Peyer's patch (tissue), 4 donors: ENCODE data around the gene OR51A4. TPM values are rescaled to one million over a fixed set of nuclear protein-coding genes. Genes with fewer than 3 reads are reported as not detected.
"Not testable (repeated sequence)": the region's sequence is repeated elsewhere in the genome, so short reads cannot be mapped to it uniquely, and the experiment has no call there.

Source experiments
- DNase-seq, 3 donors: peaks; one replicate each; pipeline ENCODE4 v3.0.0-alpha.2; 2017 to 2019
- H3K27ac ChIP-seq, 4 donors: fragments of 200-600 bp; sonication (generic); one replicate each; pipeline ENCODE4 v1.5.1; 2016 to 2019
- H3K27me3 ChIP-seq, 2 donors: fragments of 200-600 bp; sonication (generic); one replicate each; pipeline ENCODE4 v1.5.1; 2019
- H3K36me3 ChIP-seq, 3 donors: fragments of 200-600 bp; sonication (generic); one replicate each; pipeline ENCODE4 v1.5.1; 2016 to 2019
- H3K4me1 ChIP-seq, 4 donors: fragments of 200-600 bp; sonication (generic); one replicate each; pipeline ENCODE4 v1.5.1; 2016 to 2019
- H3K4me3 ChIP-seq, 4 donors: fragments of 200-600 bp; sonication (generic); 1 replicate in 3 of 4; 2 replicates in 1 of 4; pipeline ENCODE4 v1.5.1; 2016 to 2019; ENCODE audit warnings: mild to moderate bottlenecking in 1 of 4
- H3K9me3 ChIP-seq, 4 donors: fragments of 200-600 bp; sonication (generic); one replicate each; pipeline ENCODE4 v1.5.1; 2016 to 2019; ENCODE audit warnings: mild to moderate bottlenecking in 1 of 4
- CTCF ChIP-seq, 6 experiments: fragments of 450-650 bp in 4 of 6; fragments of 200-600 bp in 2 of 6; sonication (generic) in 1 of 6; IDR thresholded peaks; one replicate each; pipeline ENCODE4 v1.5.1; 2017 to 2019; ENCODE audit warnings: antibody characterized with exemption in 6 of 6, mild to moderate bottlenecking in 3 of 6, moderate library complexity in 1 of 6
- POLR2A ChIP-seq, 2 donors: fragments of 450-650 bp; IDR thresholded peaks; one replicate each; pipeline ENCODE4 v1.5.1; 2017; ENCODE audit warnings: antibody characterized with exemption in 2 of 2, mild to moderate bottlenecking in 2 of 2, moderate library complexity in 2 of 2
- total RNA-seq, 4 donors: library from RNA; depleted of rRNA; stranded (reverse); fragments of >200 nt; gene quantifications; one replicate each; pipeline ENCODE4 v1.1.0, GENCODE V29; 2016

Gene OR51A4
- total RNA-seq, 4 donors from 2014 or later: not detected

GRCh38 chr11:4975436-4975835 is 28.0 kb upstream of the OR51A4 start:
- TF ChIP-seq POLR2A (IDR thresholded peaks at IDR 0.05) (no peak), CTCF (IDR thresholded peaks at IDR 0.05) (no peak)
- Histone ChIP-seq H3K27ac (no peak overlapping the region), H3K4me3 (no peak overlapping the region), H3K36me3 (no peaks in the 10 kb centered on the region), H3K9me3 (no peaks in the 10 kb centered on the region), H3K4me1 (no peaks in the 10 kb centered on the region), H3K27me3 (no peaks in the 10 kb centered on the region)
- no peak for DNase-seq

- Histone ChIP-seq H3K9me3 (no peaks in the 10 kb centered on the region), H3K27ac (no peak overlapping the region), H3K27me3 (no peaks in the 10 kb centered on the region), H3K4me3 (no peak overlapping the region), H3K36me3 (no peaks in the 10 kb centered on the region), H3K4me1 (no peaks in the 10 kb centered on the region)
- TF ChIP-seq CTCF (IDR thresholded peaks at IDR 0.05): no peak
- no peak for DNase-seq
These were observed 15.4 kb upstream of the OR51A4 start for GRCh38 chr11:4962816-4963215.

- Histone ChIP-seq H3K9me3 (no peaks in the 10 kb centered on the region), H3K4me3 (no peak overlapping the region), H3K4me1 (no peaks in the 10 kb centered on the region), H3K36me3 (no peaks in the 10 kb centered on the region), H3K27ac (no peak overlapping the region), H3K27me3 (no peaks in the 10 kb centered on the region)
- no peak for DNase-seq
- no peak for TF ChIP-seq CTCF (IDR thresholded peaks at IDR 0.05)
- no peak for TF ChIP-seq POLR2A (IDR thresholded peaks at IDR 0.05)
These were observed 13.5 kb upstream of the OR51A4 start for GRCh38 chr11:4960877-4961276.

GRCh38 chr11:4957396-4957795 is 10.0 kb upstream of the OR51A4 start:
- TF ChIP-seq POLR2A (IDR thresholded peaks at IDR 0.05) (no peak), CTCF (IDR thresholded peaks at IDR 0.05) (no peak)
- H3K27ac ChIP-seq: no peak overlapping the region
- H3K4me1 ChIP-seq: no peaks in the 10 kb centered on the region
- no peak overlapping the region for H3K4me3 ChIP-seq
- no peaks in the 10 kb centered on the region for H3K27me3 ChIP-seq
- DNase-seq: no peak
- H3K9me3 ChIP-seq: no peaks in the 10 kb centered on the region
- H3K36me3 ChIP-seq: no peaks in the 10 kb centered on the region

GRCh38 chr11:4955613-4956012 is 8.2 kb upstream of the OR51A4 start, which contains the start of gene OR51A2:
Gene OR51A2, minus strand, starts transcription at chr11:4955713. Its CDS starts 0 bp downstream, at chr11:4955713.
- H3K36me3 ChIP-seq, DNase-seq, H3K27me3 ChIP-seq, H3K4me1 ChIP-seq, H3K27ac ChIP-seq, H3K4me3 ChIP-seq, H3K9me3 ChIP-seq: not testable (repeated sequence)

GRCh38 chr11:4936745-4937144 is 10.7 kb downstream of the OR51A4 start:
- DNase-seq: no peak
- no peaks in the 10 kb centered on the region for H3K27me3 ChIP-seq
- no peaks in the 10 kb centered on the region for H3K9me3 ChIP-seq
- no peak overlapping the region for H3K27ac ChIP-seq
- H3K36me3 ChIP-seq: no peaks in the 10 kb centered on the region
- H3K4me3 ChIP-seq: no peak overlapping the region
- no peaks in the 10 kb centered on the region for H3K4me1 ChIP-seq
- TF ChIP-seq CTCF (IDR thresholded peaks at IDR 0.05): no peak
